ENCODE measurements around the gene KIF25.

KIF25 gene

DNA sequence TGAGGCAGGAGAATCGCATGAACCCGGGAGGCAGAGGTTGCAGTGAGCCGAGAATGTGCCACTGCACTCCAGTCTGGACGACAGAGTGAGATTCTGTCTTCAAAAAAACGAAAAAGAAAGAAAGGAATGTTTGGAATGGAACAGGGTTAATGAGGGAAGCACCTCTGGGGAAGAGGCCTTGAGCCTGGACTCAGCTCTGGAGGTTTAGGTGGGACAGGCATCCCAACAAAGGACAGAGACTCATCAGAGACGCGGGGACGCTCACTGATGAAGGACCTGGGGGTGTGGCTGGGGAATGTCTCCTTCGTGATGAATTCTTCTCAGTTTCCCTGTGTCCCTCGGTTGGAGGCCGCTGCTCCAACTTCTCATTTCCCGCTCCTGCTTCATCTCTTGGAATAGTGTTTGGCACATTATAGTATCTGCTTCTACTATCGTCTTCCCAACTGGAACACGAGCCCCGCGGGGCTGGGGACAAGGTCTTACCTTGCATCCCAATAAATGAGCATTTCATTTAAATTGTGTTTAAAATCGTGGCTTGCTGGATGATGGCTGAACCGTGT, 27.6 kb downstream of the KIF25 start:
- TF ChIP-seq, protein P1, sequence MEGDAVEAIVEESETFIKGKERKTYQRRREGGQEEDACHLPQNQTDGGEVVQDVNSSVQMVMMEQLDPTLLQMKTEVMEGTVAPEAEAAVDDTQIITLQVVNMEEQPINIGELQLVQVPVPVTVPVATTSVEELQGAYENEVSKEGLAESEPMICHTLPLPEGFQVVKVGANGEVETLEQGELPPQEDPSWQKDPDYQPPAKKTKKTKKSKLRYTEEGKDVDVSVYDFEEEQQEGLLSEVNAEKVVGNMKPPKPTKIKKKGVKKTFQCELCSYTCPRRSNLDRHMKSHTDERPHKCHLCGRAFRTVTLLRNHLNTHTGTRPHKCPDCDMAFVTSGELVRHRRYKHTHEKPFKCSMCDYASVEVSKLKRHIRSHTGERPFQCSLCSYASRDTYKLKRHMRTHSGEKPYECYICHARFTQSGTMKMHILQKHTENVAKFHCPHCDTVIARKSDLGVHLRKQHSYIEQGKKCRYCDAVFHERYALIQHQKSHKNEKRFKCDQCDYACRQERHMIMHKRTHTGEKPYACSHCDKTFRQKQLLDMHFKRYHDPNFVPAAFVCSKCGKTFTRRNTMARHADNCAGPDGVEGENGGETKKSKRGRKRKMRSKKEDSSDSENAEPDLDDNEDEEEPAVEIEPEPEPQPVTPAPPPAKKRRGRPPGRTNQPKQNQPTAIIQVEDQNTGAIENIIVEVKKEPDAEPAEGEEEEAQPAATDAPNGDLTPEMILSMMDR (conservative IDR thresholded peaks at IDR 0.05; ENCODE audit: low read depth), result no peak
- DNase-seq (ENCODE audit: low spot score), result no peak
- no peak overlapping the region for H3K27ac ChIP-seq
- ChIA-PET CTCF (no interaction called here), POLR2A (ENCODE audit: low non-redundant PET) (no interaction called here)

GRCh38 chr6:168025831-168026710, 28.6 kb downstream of the KIF25 start:
- TF ChIP-seq, protein P1 (conservative IDR thresholded peaks at IDR 0.05; ENCODE audit: low read depth), result no peak
- no peak for DNase-seq (ENCODE audit: low spot score)
- CTCF ChIA-PET, result interaction anchor here (0.6 kb wide), 1 partner anchor 218 kb away, joined by 3 read pairs; no protein-coding TSS in a partner anchor
- POLR2A ChIA-PET (ENCODE audit: low non-redundant PET), result no interaction called here
- H3K27ac ChIP-seq, result no peak overlapping the region

- TF ChIP-seq, protein P1 (conservative IDR thresholded peaks at IDR 0.05; ENCODE audit: low read depth), result no peak
- no peak overlapping the region for H3K27ac ChIP-seq
- DNase-seq (ENCODE audit: low spot score), result no peak
- ChIA-PET CTCF (interaction anchor here (0.6 kb wide), 2 partner anchors 217 to 615 kb away, joined by 3 read pairs; no protein-coding TSS in a partner anchor), POLR2A (ENCODE audit: low non-redundant PET) (no interaction called here)
These were observed 29.5 kb downstream of the KIF25 start for GRCh38 chr6:168026925-168027324.

DNA sequence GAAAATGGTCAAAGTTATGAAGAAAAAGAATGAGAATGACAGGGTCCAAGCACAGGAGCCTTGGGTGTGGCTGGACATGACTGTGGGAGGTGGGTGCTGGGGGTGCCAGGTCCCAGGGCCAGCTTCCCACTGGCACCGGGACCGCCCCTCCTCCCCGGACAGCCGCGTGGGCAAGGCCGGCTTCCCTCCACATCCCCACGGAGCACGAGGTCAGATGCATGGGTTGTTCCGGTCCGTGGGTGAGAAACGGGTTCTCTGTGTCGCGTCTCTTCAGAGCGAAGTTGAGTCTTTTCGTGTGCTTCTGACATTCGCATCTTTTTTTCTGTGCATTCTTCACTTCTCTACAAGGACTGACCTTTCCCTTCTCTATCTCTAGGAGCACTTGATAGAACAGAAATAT, 30.1 kb downstream of the KIF25 start:
- H3K27ac ChIP-seq, result no peak overlapping the region
- DNase-seq (ENCODE audit: low spot score), result no peak
- ChIA-PET CTCF (interaction anchor here (0.6 kb wide), 1 partner anchor 615 kb away, joined by 3 read pairs; no protein-coding TSS in a partner anchor), POLR2A (ENCODE audit: low non-redundant PET) (no interaction called here)
- TF ChIP-seq, protein P1 (conservative IDR thresholded peaks at IDR 0.05; ENCODE audit: low read depth), result no peak

DNA sequence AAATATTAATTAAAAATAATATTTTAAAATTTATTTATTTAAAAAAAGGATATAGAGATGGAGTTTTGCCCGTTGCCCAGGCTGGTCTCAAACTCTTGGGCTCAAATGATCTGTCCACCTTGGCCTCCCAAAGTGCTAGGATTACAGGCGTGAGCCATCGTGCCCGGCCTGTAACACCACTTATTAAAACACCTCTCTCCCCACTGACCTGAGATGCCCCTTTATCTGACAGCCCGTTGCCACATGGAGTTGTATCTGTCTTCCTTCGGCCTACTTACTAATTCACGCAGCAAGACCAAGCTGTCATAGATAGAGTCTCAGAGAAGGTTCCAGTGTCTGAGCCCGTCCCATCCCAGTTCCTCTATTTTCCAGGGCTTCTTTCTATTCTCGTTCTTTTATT, 30.7 kb downstream of the KIF25 start:
- ChIA-PET POLR2A (ENCODE audit: low non-redundant PET) (no interaction called here), CTCF (no interaction called here)
- no peak overlapping the region for H3K27ac ChIP-seq

DNA sequence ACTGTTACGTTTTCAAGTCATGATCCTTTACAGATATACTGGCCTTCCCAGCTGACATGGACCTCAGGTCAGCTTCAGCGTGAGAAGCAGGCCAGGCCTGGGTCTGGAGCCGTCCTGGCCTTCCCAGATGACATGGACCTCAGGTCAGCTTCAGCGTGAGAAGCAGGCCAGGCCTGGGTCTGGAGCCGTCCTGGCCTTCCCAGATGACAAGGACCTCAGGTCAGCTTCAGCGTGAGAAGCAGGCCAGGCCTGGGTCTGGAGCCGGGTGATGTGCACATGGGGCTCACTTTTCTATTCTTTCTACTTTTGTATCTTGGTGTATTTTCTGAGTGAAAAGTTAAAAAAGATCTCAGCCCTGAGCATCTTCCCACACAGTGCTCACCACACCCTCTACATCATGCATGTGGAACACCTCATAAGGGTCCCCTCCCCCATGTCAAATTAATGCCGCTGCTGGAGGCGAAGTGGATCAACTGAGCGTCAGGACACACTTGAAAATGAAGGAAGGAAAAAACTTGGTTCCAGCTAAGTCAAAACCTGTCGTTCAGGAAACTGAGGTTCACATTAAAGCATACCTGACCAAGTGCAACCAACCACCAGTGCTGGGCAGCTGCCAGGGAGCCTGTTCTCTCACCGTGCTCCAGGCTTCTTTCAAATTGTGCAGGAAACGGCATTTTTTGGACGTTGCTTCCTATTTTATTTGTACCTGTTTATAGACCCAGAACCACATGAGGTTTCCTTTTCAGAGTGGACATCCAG, 32.2 kb downstream of the KIF25 start:
- TF ChIP-seq, protein P1 (conservative IDR thresholded peaks at IDR 0.05; ENCODE audit: low read depth), result no peak
- ChIA-PET POLR2A (ENCODE audit: low non-redundant PET) (no interaction called here), CTCF (interaction anchor here (0.7 kb wide), 1 partner anchor 355 kb away, joined by 3 read pairs; no protein-coding TSS in a partner anchor)
- no peak overlapping the region for H3K27ac ChIP-seq
- no peak for DNase-seq (ENCODE audit: low spot score)

More for the DNA sequence above, 30.7 kb downstream of the KIF25 start:
- DNase-seq (ENCODE audit: low spot score), result no peak
- TF ChIP-seq, protein P1 (conservative IDR thresholded peaks at IDR 0.05; ENCODE audit: low read depth), result no peak

Data from RWPE1 (cell line).